OCI-LY1 (cell line): Measurements from ENCODE around the gene CDH23.

Experiments used
- H2AFZ ChIP-seq: fragments of 200-600 bp; sonication (generic), shearing (Covaris generic); 2 replicates; pipeline ENCODE4 v1.6.0; 2014; ENCODE audit warnings: antibody characterized with exemption, mild to moderate bottlenecking, low read length
- H3F3A ChIP-seq: fragments of 200-600 bp; sonication (generic), shearing (Covaris generic); 2 replicates; pipeline ENCODE4 v1.6.0; 2014; ENCODE audit warnings: mild to moderate bottlenecking, antibody characterized with exemption, low read length, moderate library complexity; ENCODE audit not compliant: insufficient read depth
- H3K27ac ChIP-seq: fragments of 200-600 bp; sonication (generic); 2 replicates; pipeline ENCODE4 v1.5.1; 2014; ENCODE audit warnings: low read length, mixed run types, mild to moderate bottlenecking, low read depth; ENCODE audit not compliant: poor library complexity, severe bottlenecking
- H3K27me3 ChIP-seq: fragments of 200-600 bp; sonication (generic); 2 replicates; pipeline ENCODE4 v1.6.0; 2014; ENCODE audit warnings: antibody characterized with exemption, mild to moderate bottlenecking, low read length, moderate library complexity; ENCODE audit not compliant: insufficient read depth
- H3K36me3 ChIP-seq: fragments of 200-600 bp; sonication (generic); 2 replicates; pipeline ENCODE4 v1.6.1; 2014; ENCODE audit warnings: mild to moderate bottlenecking, antibody characterized with exemption, low read length, moderate library complexity, mixed read lengths; ENCODE audit not compliant: insufficient read depth
- H3K4me1 ChIP-seq: fragments of 200-600 bp; sonication (generic); 2 replicates; pipeline ENCODE4 v1.5.1; 2014; ENCODE audit warnings: mild to moderate bottlenecking, low read length, moderate library complexity; ENCODE audit not compliant: insufficient read depth, severe bottlenecking
- H3K4me2 ChIP-seq: fragments of 200-600 bp; sonication (generic), shearing (Covaris generic); 2 replicates; pipeline ENCODE4 v1.6.1; 2014; ENCODE audit warnings: low read length
- H3K4me3 ChIP-seq: fragments of 200-600 bp; sonication (generic); 2 replicates; pipeline ENCODE4 v1.5.1; 2014; ENCODE audit warnings: low read length, low read depth, mild to moderate bottlenecking, mixed read lengths; ENCODE audit not compliant: poor library complexity, severe bottlenecking
- H3K79me2 ChIP-seq: fragments of 200-600 bp; shearing (Covaris generic); 2 replicates; pipeline ENCODE4 v1.6.1; 2016; ENCODE audit warnings: mixed run types, low read length, mixed read lengths; ENCODE audit not compliant: insufficient read depth
- H3K9ac ChIP-seq: fragments of 200-600 bp; sonication (generic), shearing (Covaris generic); 2 replicates; pipeline ENCODE4 v1.6.1; 2014; ENCODE audit warnings: mild to moderate bottlenecking, low read length, mixed read lengths
- H3K9me2 ChIP-seq: fragments of 200-600 bp; sonication (generic), shearing (Covaris generic); 2 replicates; pipeline ENCODE4 v1.6.1; 2014; ENCODE audit warnings: low read depth, mild to moderate bottlenecking, low read length, mixed read lengths
- H3K9me3 ChIP-seq: fragments of 200-600 bp; shearing (Covaris generic); 2 replicates; pipeline ENCODE4 v1.6.1; 2014; ENCODE audit warnings: low read length, mixed read lengths
- H4K20me1 ChIP-seq: fragments of 200-600 bp; sonication (generic), shearing (Covaris generic); 2 replicates; pipeline ENCODE4 v1.6.0; 2016; ENCODE audit warnings: mild to moderate bottlenecking, low read length; ENCODE audit not compliant: insufficient read depth
- EZH2 ChIP-seq: fragments of 200-600 bp; sonication (generic), shearing (Covaris generic); IDR thresholded peaks from 2 replicates; pipeline ENCODE4 v1.8.0; 2017; ENCODE audit warnings: borderline replicate concordance, mixed run types, mild to moderate bottlenecking, antibody characterized with exemption, low read length, moderate library complexity, mixed read lengths
- TF ChIP-seq, protein P1 (sequence below): fragments of 200-600 bp; sonication (generic), shearing (Covaris generic); IDR thresholded peaks from 2 replicates; pipeline ENCODE4 v1.5.1; 2017; ENCODE audit warnings: mild to moderate bottlenecking, antibody characterized with exemption, low read length, moderate library complexity, mixed read lengths

The CDH23 gene

DNA sequence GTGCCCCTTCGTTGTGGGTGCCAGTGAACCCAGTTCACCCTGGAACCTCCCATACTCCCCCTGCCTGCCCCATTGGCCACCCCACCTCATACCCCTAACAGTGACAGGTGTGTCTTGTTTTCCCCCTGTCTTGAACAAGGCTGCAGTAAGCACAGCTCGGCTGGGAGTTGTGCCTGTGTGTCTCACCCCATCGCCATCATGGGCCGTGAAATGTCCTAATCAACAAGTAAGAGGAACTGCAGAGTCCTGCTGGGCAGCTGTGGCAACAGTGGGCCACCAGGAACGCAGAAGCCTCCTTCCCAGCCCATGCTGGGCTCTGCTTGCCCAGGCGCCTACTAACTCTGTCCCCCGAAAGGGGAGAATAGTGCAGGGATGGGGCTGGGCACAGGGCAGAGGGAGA, 231.2 kb downstream of the CDH23 start:
- H3K27me3 ChIP-seq = peaks cover 9% of the 10 kb centered on the region
- H3K36me3 ChIP-seq = no peaks in the 10 kb centered on the region
- no peak overlapping the region for H2AFZ ChIP-seq
- H3K9me3 ChIP-seq = no peaks in the 10 kb centered on the region
- H3K79me2 ChIP-seq = no peaks in the 10 kb centered on the region
- H3K27ac ChIP-seq = no peak overlapping the region
- H4K20me1 ChIP-seq = no peaks in the 10 kb centered on the region
- H3K4me1 ChIP-seq = no peaks in the 10 kb centered on the region
- H3K4me2 ChIP-seq = no peak overlapping the region
- TF ChIP-seq, protein P1, sequence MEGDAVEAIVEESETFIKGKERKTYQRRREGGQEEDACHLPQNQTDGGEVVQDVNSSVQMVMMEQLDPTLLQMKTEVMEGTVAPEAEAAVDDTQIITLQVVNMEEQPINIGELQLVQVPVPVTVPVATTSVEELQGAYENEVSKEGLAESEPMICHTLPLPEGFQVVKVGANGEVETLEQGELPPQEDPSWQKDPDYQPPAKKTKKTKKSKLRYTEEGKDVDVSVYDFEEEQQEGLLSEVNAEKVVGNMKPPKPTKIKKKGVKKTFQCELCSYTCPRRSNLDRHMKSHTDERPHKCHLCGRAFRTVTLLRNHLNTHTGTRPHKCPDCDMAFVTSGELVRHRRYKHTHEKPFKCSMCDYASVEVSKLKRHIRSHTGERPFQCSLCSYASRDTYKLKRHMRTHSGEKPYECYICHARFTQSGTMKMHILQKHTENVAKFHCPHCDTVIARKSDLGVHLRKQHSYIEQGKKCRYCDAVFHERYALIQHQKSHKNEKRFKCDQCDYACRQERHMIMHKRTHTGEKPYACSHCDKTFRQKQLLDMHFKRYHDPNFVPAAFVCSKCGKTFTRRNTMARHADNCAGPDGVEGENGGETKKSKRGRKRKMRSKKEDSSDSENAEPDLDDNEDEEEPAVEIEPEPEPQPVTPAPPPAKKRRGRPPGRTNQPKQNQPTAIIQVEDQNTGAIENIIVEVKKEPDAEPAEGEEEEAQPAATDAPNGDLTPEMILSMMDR = no peak
- no peak for TF ChIP-seq EZH2
- no peaks in the 10 kb centered on the region for H3K9me2 ChIP-seq
- no peak overlapping the region for H3K4me3 ChIP-seq
- H3K9ac ChIP-seq = no peak overlapping the region
- no peaks in the 10 kb centered on the region for H3F3A ChIP-seq

DNA sequence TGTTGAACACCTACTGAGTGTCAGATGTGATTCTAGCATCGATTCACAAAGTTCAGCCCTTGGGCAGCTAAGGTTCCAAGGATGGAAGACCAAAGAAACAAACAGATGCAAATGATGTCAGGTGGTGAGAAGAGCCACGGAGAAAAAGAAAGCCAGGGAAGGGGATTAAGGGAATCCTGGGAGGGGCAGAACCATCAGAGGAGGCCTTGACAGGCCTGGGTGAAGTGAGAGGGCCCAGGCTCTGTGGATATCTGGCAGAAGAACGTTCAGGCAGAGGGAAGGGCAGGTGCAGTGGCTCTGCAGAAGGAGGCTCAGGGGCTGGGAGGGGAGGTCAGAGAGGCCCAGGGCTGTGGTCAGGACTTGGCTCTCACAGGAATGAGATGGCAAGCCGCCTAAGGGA, 232.4 kb downstream of the CDH23 start:
- no peak overlapping the region for H3K4me3 ChIP-seq
- no peaks in the 10 kb centered on the region for H4K20me1 ChIP-seq
- no peak overlapping the region for H2AFZ ChIP-seq
- TF ChIP-seq EZH2 = no peak
- TF ChIP-seq, protein P1 = no peak
- H3K4me1 ChIP-seq = no peaks in the 10 kb centered on the region
- no peaks in the 10 kb centered on the region for H3K9me2 ChIP-seq
- no peak overlapping the region for H3K4me2 ChIP-seq
- no peak overlapping the region for H3K9ac ChIP-seq
- peaks cover 9% of the 10 kb centered on the region for H3K27me3 ChIP-seq
- H3K36me3 ChIP-seq = no peaks in the 10 kb centered on the region
- no peaks in the 10 kb centered on the region for H3F3A ChIP-seq
- no peaks in the 10 kb centered on the region for H3K9me3 ChIP-seq
- H3K27ac ChIP-seq = no peak overlapping the region
- H3K79me2 ChIP-seq = no peaks in the 10 kb centered on the region

DNA sequence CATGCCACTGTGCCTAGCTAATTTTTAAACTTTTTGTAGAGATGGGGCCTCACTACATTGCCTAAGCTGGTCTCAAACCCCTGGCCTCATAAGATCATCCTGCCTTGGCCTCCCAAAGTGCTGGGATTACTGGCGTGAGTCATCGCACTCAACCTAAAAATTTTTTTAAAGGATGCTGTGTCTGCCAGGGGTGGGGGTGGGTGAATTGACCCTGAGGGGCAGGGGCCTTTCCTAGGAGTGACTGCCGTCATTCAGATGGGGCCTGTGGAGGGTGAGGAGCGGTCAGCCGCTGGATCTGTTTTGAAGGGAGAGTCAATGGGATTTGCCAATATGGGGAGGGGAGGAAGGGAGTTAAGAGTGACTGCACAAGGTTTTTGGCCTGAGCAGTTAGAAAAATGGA, 233.4 kb downstream of the CDH23 start:
- H3K27me3 ChIP-seq = peaks cover 9% of the 10 kb centered on the region
- no peak overlapping the region for H3K9ac ChIP-seq
- no peak overlapping the region for H3K27ac ChIP-seq
- H3K9me2 ChIP-seq = no peaks in the 10 kb centered on the region
- no peak overlapping the region for H2AFZ ChIP-seq
- H4K20me1 ChIP-seq = no peaks in the 10 kb centered on the region
- no peak for TF ChIP-seq EZH2
- no peaks in the 10 kb centered on the region for H3F3A ChIP-seq
- no peaks in the 10 kb centered on the region for H3K79me2 ChIP-seq
- H3K4me3 ChIP-seq = no peak overlapping the region
- H3K9me3 ChIP-seq = no peaks in the 10 kb centered on the region
- no peaks in the 10 kb centered on the region for H3K36me3 ChIP-seq
- H3K4me2 ChIP-seq = no peak overlapping the region
- H3K4me1 ChIP-seq = no peaks in the 10 kb centered on the region
